ENCODE measurements around the gene INPP5D.

Gene INPP5D

DNA sequence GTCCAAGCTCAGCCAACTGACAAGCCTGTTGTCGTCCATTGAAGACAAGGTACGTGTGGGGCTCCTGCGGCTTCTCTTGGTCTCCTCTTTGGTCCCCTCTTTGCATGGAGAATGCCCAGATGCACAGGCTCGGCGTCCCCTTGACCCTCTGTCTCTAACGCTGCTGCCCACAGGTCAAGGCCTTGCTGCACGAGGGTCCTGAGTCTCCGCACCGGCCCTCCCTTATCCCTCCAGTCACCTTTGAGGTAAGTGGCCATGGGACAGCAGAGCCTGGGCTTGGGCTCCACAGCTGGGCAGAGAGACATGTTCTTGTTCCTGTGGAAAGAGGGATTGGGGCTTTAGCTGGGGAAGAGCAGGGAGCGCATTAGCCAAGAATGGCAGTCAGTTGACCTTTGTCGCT lies 86.1 kb downstream of the INPP5D start:
- TF ChIP-seq, protein P1, sequence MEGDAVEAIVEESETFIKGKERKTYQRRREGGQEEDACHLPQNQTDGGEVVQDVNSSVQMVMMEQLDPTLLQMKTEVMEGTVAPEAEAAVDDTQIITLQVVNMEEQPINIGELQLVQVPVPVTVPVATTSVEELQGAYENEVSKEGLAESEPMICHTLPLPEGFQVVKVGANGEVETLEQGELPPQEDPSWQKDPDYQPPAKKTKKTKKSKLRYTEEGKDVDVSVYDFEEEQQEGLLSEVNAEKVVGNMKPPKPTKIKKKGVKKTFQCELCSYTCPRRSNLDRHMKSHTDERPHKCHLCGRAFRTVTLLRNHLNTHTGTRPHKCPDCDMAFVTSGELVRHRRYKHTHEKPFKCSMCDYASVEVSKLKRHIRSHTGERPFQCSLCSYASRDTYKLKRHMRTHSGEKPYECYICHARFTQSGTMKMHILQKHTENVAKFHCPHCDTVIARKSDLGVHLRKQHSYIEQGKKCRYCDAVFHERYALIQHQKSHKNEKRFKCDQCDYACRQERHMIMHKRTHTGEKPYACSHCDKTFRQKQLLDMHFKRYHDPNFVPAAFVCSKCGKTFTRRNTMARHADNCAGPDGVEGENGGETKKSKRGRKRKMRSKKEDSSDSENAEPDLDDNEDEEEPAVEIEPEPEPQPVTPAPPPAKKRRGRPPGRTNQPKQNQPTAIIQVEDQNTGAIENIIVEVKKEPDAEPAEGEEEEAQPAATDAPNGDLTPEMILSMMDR (IDR thresholded peaks at IDR 0.05; ENCODE audit: unreplicated experiment in 3 of 3): no peak
- H3K9me3 Mint-ChIP-seq: peaks cover 3% of the 10 kb centered on the region
- H3K27ac Mint-ChIP-seq: no peak overlapping the region
- no peak overlapping the region for H3K4me3 Mint-ChIP-seq
- H3K36me3 Mint-ChIP-seq (ENCODE audit: low read depth): no peaks in the 10 kb centered on the region
- H3K27me3 Mint-ChIP-seq (ENCODE audit: low read depth): peaks cover 39% of the 10 kb centered on the region
- H3K4me1 Mint-ChIP-seq: no peaks in the 10 kb centered on the region

DNA sequence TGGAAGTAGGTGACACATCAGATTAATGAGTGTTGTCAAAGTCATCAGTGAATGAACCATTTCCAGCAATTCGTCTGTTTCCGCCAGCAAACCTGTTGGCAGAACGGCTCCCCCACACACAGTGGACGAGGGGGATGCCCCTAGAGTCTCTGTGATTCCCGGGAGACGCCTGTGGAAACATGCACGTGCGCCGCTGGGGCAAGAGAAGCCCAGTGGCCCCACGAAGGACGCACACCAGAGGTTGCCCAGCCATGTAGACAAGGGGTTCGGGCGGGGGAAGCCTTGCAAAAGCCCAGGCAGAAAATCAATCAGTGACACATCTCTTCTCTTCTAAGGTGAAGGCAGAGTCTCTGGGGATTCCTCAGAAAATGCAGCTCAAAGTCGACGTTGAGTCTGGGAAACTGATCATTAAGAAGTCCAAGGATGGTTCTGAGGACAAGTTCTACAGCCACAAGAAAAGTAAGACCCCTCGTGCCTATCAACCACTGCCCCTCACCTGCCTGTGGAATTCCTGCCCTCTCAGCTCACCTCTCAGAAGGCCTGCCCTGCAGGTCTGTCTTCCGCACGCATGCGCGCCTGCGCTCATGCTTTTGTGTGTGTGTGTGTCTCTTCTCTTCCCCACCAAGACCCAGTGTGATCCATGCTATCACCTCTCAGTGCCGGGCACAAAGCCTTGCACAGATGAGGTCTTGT lies 87.1 kb downstream of the INPP5D start:
- H3K36me3 Mint-ChIP-seq (ENCODE audit: low read depth): no peaks in the 10 kb centered on the region
- TF ChIP-seq, protein P1 (IDR thresholded peaks at IDR 0.05; ENCODE audit: unreplicated experiment in 3 of 3): no peak
- H3K4me3 Mint-ChIP-seq: no peak overlapping the region
- peaks cover 2% of the 10 kb centered on the region for H3K4me1 Mint-ChIP-seq
- peaks cover 3% of the 10 kb centered on the region for H3K9me3 Mint-ChIP-seq
- no peak overlapping the region for H3K27ac Mint-ChIP-seq
- H3K27me3 Mint-ChIP-seq (ENCODE audit: low read depth): peaks cover 38% of the 10 kb centered on the region

DNA sequence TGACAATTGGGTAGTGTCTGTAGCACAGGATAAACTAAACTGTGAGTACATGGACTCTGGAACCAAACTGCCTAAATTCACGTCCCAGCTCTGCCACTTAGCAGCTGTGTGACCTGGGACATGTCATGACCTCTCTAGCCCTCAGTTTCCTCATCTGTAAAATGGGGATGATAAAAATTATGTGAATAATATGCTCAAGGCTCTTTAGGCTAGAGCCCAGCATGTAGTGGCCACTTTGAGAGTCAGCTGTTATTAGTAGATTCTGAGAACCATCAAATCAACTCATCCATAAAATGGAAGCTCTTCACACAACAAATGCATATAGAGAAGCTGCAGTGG lies 87.7 kb downstream of the INPP5D start:
- no peak overlapping the region for H3K27ac Mint-ChIP-seq

DNA sequence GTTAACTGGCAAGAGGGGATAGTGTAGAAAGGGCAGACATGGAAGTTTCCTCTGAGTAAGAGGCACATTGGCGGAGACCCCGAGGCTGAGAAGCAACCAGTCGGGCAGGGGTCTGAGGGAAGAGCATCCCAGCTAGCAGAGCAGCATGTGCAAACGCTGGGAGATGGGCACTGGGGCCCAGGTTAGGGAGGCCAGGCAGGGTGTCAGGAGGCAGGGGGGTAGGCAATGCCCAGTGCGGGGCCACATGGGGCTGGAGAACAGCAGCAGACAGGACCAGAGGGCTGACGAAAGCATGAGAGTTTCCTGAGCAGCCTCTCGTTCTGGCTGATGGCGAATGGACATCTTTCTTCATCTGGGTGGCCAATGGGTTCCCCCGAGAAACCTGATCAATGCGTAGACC lies 88.2 kb downstream of the INPP5D start:
- Mint-ChIP-seq H3K4me1 (peaks cover 10% of the 10 kb centered on the region), H3K27me3 (ENCODE audit: low read depth) (peaks cover 27% of the 10 kb centered on the region), H3K9me3 (peaks cover 3% of the 10 kb centered on the region), H3K36me3 (ENCODE audit: low read depth) (no peaks in the 10 kb centered on the region), H3K27ac (no peak overlapping the region), H3K4me3 (no peak overlapping the region)
- TF ChIP-seq, protein P1 (IDR thresholded peaks at IDR 0.05; ENCODE audit: unreplicated experiment in 3 of 3): no peak

More for the DNA sequence above, 87.7 kb downstream of the INPP5D start:
- Mint-ChIP-seq H3K36me3 (ENCODE audit: low read depth) (no peaks in the 10 kb centered on the region), H3K9me3 (peaks cover 3% of the 10 kb centered on the region), H3K27me3 (ENCODE audit: low read depth) (peaks cover 33% of the 10 kb centered on the region), H3K4me1 (peaks cover 7% of the 10 kb centered on the region), H3K4me3 (no peak overlapping the region)
- TF ChIP-seq, protein P1 (IDR thresholded peaks at IDR 0.05; ENCODE audit: unreplicated experiment in 3 of 3): no peak

- Mint-ChIP-seq H3K36me3 (ENCODE audit: low read depth) (no peaks in the 10 kb centered on the region), H3K27me3 (ENCODE audit: low read depth) (peaks cover 7% of the 10 kb centered on the region), H3K9me3 (no peaks in the 10 kb centered on the region), H3K27ac (no peak overlapping the region), H3K4me1 (peaks cover 15% of the 10 kb centered on the region), H3K4me3 (no peak overlapping the region)
- TF ChIP-seq, protein P1 (IDR thresholded peaks at IDR 0.05; ENCODE audit: unreplicated experiment in 3 of 3): no peak
Measured at GRCh38 chr2:233152541-233152940, 92.4 kb downstream of the INPP5D start.

- Mint-ChIP-seq H3K4me1 (peaks cover 15% of the 10 kb centered on the region), H3K4me3 (no peak overlapping the region), H3K27me3 (ENCODE audit: low read depth) (peaks cover 14% of the 10 kb centered on the region), H3K27ac (no peak overlapping the region), H3K9me3 (no peaks in the 10 kb centered on the region), H3K36me3 (ENCODE audit: low read depth) (no peaks in the 10 kb centered on the region)
- TF ChIP-seq, protein P1 (IDR thresholded peaks at IDR 0.05; ENCODE audit: unreplicated experiment in 3 of 3): no peak
Measured at GRCh38 chr2:233153146-233153798, 93.1 kb downstream of the INPP5D start.
